Adrenal gland (tissue), 12 donors: Measurements from ENCODE around the gene ARHGAP40. TPM values are rescaled to one million over a fixed set of nuclear protein-coding genes. Genes with fewer than 3 reads are reported as not detected.

ENCODE experiments used
- DNase-seq, 7 donors: peaks; one replicate each; pipeline ENCODE4 v3.0.0-alpha.2; 2019 to 2020
- H3K27ac ChIP-seq, 5 donors: fragments of 200-600 bp; sonication (generic) in 4 of 5; 1 replicate in 3 of 5; 2 replicates in 2 of 5; pipeline versions ENCODE4 v1.5.1 to v1.8.0; 2016 to 2020; ENCODE audit warnings: mild to moderate bottlenecking in 1 of 5
- H3K27me3 ChIP-seq: fragments of 200-600 bp; 2 replicates; pipeline ENCODE4 v1.8.0; 2021
- H3K36me3 ChIP-seq, 2 donors: fragments of 200-600 bp; replicated peaks in 1 of 2; 1 replicate in 1 of 2; 2 replicates in 1 of 2; pipeline versions ENCODE4 v1.5.1 to v1.8.0; 2018 to 2022
- H3K4me1 ChIP-seq, 2 donors: fragments of 200-600 bp; replicated peaks in 1 of 2; 1 replicate in 1 of 2; 2 replicates in 1 of 2; pipeline versions ENCODE4 v1.5.1 to v1.8.0; 2018 to 2021
- H3K4me3 ChIP-seq, 4 donors: fragments of 200-600 bp; sonication (generic) in 3 of 4; one replicate each; pipeline ENCODE4 v1.5.1; 2016 to 2018
- H3K9me3 ChIP-seq, 3 donors: fragments of 200-600 bp; sonication (generic) in 1 of 3; replicated peaks in 1 of 3; 1 replicate in 2 of 3; 2 replicates in 1 of 3; pipeline versions ENCODE4 v1.5.1 to v1.8.0; 2016 to 2021
- CTCF ChIP-seq, 6 experiments: fragments of 450-650 bp in 4 of 6; fragments of 200-600 bp in 2 of 6; sonication (generic) in 1 of 6; IDR thresholded peaks; 1 replicate in 5 of 6; 2 replicates in 1 of 6; pipeline versions ENCODE4 v1.5.1 to v1.8.0; 2016 to 2021; ENCODE audit warnings: antibody characterized with exemption in 6 of 6, mild to moderate bottlenecking in 2 of 6, moderate library complexity in 1 of 6
- POLR2A ChIP-seq, 2 donors: fragments of 450-650 bp; IDR thresholded peaks; one replicate each; pipeline ENCODE4 v1.6.1; 2017; ENCODE audit warnings: antibody characterized with exemption in 2 of 2, mild to moderate bottlenecking in 2 of 2, moderate library complexity in 1 of 2
- WGBS, 4 donors: extraction: QIAGEN DNeasy Blood & Tissue Kit in 2 of 4; methylation state at CpG; one replicate each; pipeline versions ENCODE4 v1.1.5 to v1.1.7; 2013 to 2017; 5-methylcytosine and 5-hydroxymethylcytosine counted together
- intact Hi-C, 2 donors: fragments of 100-400 bp; cut with DNase I; formaldehyde crosslinking; loops; one replicate each; pipeline versions ENCODE4 v1.14.1 to v1.15.0; 2022 to 2023
- polyA plus RNA-seq, 3 donors: library from polyadenylated mRNA; stranded (reverse); fragments of 200-250 nt in 2 of 3; fragments of 350-450 nt in 1 of 3; fragmentation: Illumina TruSeq in 1 of 3; extraction: RNeasy Lipid Tissue Mini Kit (QIAGEN cat#74804) in 1 of 3; gene quantifications; one replicate each; pipeline ENCODE4 v1.2.3, GENCODE V29; 2013 to 2014
- total RNA-seq, 9 donors: library from RNA; depleted of rRNA in 4 of 9; stranded (reverse); fragments of >200 nt in 4 of 9; fragments of 120-200 nt in 1 of 9; fragmentation: NEBNext Ultra II Directional in 1 of 9; extraction: Animal tissue kit (Norgen Biotek cat#: 25700) in 1 of 9; gene quantifications; one replicate each; pipeline versions ENCODE4 v1.1.0 to v1.2.4, GENCODE V29; 2013 to 2023
- donor health status: healthy with polysubstance abuse.
- donor health status: Bipolar disorder and iron deficiency.
- donor health status: DM: yes; HTN: yes; CAD: no.
- donor health status: DM: no; HTN: no; CAD: no.
- donor health status: DM: no; HTN: no; CAD: no.
- donor health status: DM: yes; HTN: yes; CAD: no.

The ARHGAP40 gene
- total and polyA plus RNA-seq, 12 donors: 0.08 TPM; not detected in 11

- Histone ChIP-seq H3K4me3 (no peak overlapping the region), H3K27me3 (peaks cover 15% of the 10 kb centered on the region), H3K27ac (no peak overlapping the region), H3K36me3 (no peaks in the 10 kb centered on the region), H3K9me3 (no peaks in the 10 kb centered on the region), H3K4me1 (no peaks in the 10 kb centered on the region)
- no peak for DNase-seq
- intact Hi-C loops: no loop called here
- 22 to 68% (median 56%) methylated on average over 2 of the region's 2 CpGs for WGBS, 4 donors
- TF ChIP-seq CTCF (IDR thresholded peaks at IDR 0.05): no peak
- no peak for TF ChIP-seq POLR2A (IDR thresholded peaks at IDR 0.05)
Observed at GRCh38 chr20:38685271-38685670, 83.7 kb downstream of the ARHGAP40 start.

GRCh38 chr20:38685853-38686473 lies 84.4 kb downstream of the ARHGAP40 start:
- Histone ChIP-seq H3K27ac (no peak overlapping the region), H3K4me3 (no peak overlapping the region), H3K4me1 (no peaks in the 10 kb centered on the region), H3K27me3 (peaks cover 15% of the 10 kb centered on the region), H3K9me3 (no peaks in the 10 kb centered on the region), H3K36me3 (no peaks in the 10 kb centered on the region)
- peak in 6 of 7 donors; percentile 34 to 68 (median 56) for DNase-seq
- WGBS, 4 donors: 12 to 19% (median 14%) methylated on average over 14 of the region's 14 CpGs
- intact Hi-C loops: no loop called here
- TF ChIP-seq CTCF (IDR thresholded peaks at IDR 0.05) (no peak), POLR2A (IDR thresholded peaks at IDR 0.05) (no peak)

GRCh38 chr20:38692436-38693411 lies 91.1 kb downstream of the ARHGAP40 start:
- no peaks in the 10 kb centered on the region for H3K4me1 ChIP-seq
- H3K36me3 ChIP-seq: no peaks in the 10 kb centered on the region
- no peak overlapping the region for H3K4me3 ChIP-seq
- no peaks in the 10 kb centered on the region for H3K9me3 ChIP-seq
- H3K27ac ChIP-seq: no peak overlapping the region
- DNase-seq: peak; percentile 32 to 74 (median 65)
- 26 to 29% (median 27%) methylated on average over 12 to 13 of the region's 13 CpGs for WGBS, 4 donors
- TF ChIP-seq CTCF (IDR thresholded peaks at IDR 0.05): no peak
- TF ChIP-seq POLR2A (IDR thresholded peaks at IDR 0.05): no peak
- peaks cover 6% of the 10 kb centered on the region for H3K27me3 ChIP-seq
- intact Hi-C loops: loop anchor here in 1 of 2 donors (5.0 kb wide), 1 partner anchor 35 kb away; no protein-coding TSS in a partner anchor

DNA sequence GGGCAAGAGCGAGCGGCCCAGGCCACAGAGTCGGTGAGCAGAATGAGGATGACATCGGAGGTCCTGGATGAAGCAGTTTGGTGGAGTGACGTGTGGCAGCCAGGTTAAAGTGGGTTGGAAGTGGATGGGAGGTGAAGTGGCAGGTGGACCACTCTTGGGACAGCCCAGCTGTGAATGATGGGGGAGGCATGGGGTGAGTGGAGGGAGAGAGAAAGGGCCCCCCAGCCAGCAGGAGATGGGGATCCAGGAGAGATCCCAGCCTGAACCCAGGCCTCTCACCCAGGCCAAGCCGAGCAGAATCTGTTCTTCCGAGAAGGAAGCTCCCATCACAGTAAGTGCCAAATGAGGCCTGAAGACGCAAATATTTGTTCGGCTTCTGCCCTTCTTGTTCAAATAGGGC lies 95.7 kb downstream of the ARHGAP40 start:
- H3K9me3 ChIP-seq: no peaks in the 10 kb centered on the region
- no peak for DNase-seq
- WGBS, 4 donors: 75 to 81% (median 78%) methylated on average over 9 of the region's 9 CpGs
- intact Hi-C loops: no loop called here
- H3K4me1 ChIP-seq: no peaks in the 10 kb centered on the region
- TF ChIP-seq POLR2A (IDR thresholded peaks at IDR 0.05) (no peak), CTCF (IDR thresholded peaks at IDR 0.05) (no peak)
- no peak overlapping the region for H3K4me3 ChIP-seq
- H3K36me3 ChIP-seq: no peaks in the 10 kb centered on the region
- no peaks in the 10 kb centered on the region for H3K27me3 ChIP-seq
- H3K27ac ChIP-seq: no peak overlapping the region
